ENCODE measurements around the gene CAMSAP2.

- TF ChIP-seq CTCF (conservative IDR thresholded peaks at IDR 0.05) (no peak), ZFX (IDR thresholded peaks at IDR 0.05) (no peak)
Measured at GRCh38 chr1:200899451-200899915, 160.8 kb downstream of the CAMSAP2 start.
